Keratinocyte (primary cell): ENCODE data around the gene NRG2.

ENCODE experiments used
- EZH2 ChIP-seq: IDR thresholded peaks from one replicate; pipeline ENCODE4 v1.6.1; 2012; ENCODE audit warnings: inconsistent platforms, mild to moderate bottlenecking, low read length, moderate library complexity
- TF ChIP-seq, protein P1 (sequence below), 3 experiments: IDR thresholded peaks in 1 of 3; conservative IDR thresholded peaks in 1 of 3; optimal IDR thresholded peaks in 1 of 3; 2 replicates in 2 of 3; 3 replicates in 1 of 3; pipeline versions ENCODE3 to v1.5.1; 2011; ENCODE audit warnings: low read length in 3 of 3, mild to moderate bottlenecking in 3 of 3, moderate library complexity in 2 of 3, control low read depth in 1 of 3, inconsistent platforms in 1 of 3; ENCODE audit not compliant: insufficient read depth in 2 of 3; ENCODE audit errors: extremely low read depth in 1 of 3

DNA sequence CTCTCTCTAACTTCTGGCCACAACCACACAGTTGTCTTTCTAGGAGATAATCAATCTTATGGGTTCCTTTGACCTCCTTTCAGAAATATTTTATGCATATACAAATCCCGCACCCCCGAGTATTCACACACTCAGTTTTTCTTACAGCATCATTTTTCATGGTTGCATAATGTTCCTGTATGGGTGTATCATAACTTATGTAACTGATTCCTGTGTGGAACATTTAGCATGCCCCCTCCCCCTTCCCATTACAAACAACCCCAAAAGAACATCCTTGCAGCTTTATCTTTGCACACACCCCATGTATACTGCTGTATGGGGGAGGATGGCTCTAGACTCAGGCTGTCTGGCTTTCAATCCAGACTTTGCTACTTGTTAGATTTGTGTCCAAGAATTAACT is 153.7 kb downstream of the NRG2 start:
- TF ChIP-seq, protein P1, sequence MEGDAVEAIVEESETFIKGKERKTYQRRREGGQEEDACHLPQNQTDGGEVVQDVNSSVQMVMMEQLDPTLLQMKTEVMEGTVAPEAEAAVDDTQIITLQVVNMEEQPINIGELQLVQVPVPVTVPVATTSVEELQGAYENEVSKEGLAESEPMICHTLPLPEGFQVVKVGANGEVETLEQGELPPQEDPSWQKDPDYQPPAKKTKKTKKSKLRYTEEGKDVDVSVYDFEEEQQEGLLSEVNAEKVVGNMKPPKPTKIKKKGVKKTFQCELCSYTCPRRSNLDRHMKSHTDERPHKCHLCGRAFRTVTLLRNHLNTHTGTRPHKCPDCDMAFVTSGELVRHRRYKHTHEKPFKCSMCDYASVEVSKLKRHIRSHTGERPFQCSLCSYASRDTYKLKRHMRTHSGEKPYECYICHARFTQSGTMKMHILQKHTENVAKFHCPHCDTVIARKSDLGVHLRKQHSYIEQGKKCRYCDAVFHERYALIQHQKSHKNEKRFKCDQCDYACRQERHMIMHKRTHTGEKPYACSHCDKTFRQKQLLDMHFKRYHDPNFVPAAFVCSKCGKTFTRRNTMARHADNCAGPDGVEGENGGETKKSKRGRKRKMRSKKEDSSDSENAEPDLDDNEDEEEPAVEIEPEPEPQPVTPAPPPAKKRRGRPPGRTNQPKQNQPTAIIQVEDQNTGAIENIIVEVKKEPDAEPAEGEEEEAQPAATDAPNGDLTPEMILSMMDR (optimal IDR thresholded peaks at IDR 0.05 in 1 of 3, IDR thresholded peaks at IDR 0.05 in 1 of 3, conservative IDR thresholded peaks at IDR 0.05 in 1 of 3; ENCODE audit: extremely low read depth in 1 of 3, insufficient read depth in 2 of 3, low read length in 3 of 3) = no peak
- no peak for TF ChIP-seq EZH2
